SH-SY5Y (cell line): Measurements from ENCODE around the gene SORBS2.

Source experiments
- GATA2 ChIP-seq: IDR thresholded peaks from 2 replicates; pipeline ENCODE4 v1.6.1; 2011; ENCODE audit warnings: mild to moderate bottlenecking, low read depth, low read length
- GATA3 ChIP-seq: IDR thresholded peaks from 2 replicates; pipeline ENCODE4 v1.6.1; 2011; ENCODE audit warnings: low read depth, mild to moderate bottlenecking, low read length, moderate library complexity

Gene SORBS2

GRCh38 chr4:185734930-185735329, 77.1 kb downstream of the SORBS2 start:
- no peak for TF ChIP-seq GATA3
- no peak for TF ChIP-seq GATA2

GRCh38 chr4:185734214-185734613, 77.8 kb downstream of the SORBS2 start:
- TF ChIP-seq GATA3 (no peak), GATA2 (no peak)

GRCh38 chr4:185730849-185731608, 81.0 kb downstream of the SORBS2 start:
- TF ChIP-seq GATA3, result no peak
- TF ChIP-seq GATA2, result no peak

GRCh38 chr4:185730387-185730786, 81.6 kb downstream of the SORBS2 start:
- TF ChIP-seq GATA2, result no peak
- no peak for TF ChIP-seq GATA3

GRCh38 chr4:185729391-185729804, 82.6 kb downstream of the SORBS2 start:
- TF ChIP-seq GATA2 (no peak), GATA3 (no peak)

GRCh38 chr4:185728893-185729292, 83.1 kb downstream of the SORBS2 start:
- TF ChIP-seq GATA2 (no peak), GATA3 (no peak)

GRCh38 chr4:185726931-185727330, 85.1 kb downstream of the SORBS2 start:
- TF ChIP-seq GATA3 (no peak), GATA2 (no peak)

GRCh38 chr4:185723631-185724260, 88.2 kb downstream of the SORBS2 start:
- no peak for TF ChIP-seq GATA3
- TF ChIP-seq GATA2, result no peak

GRCh38 chr4:185722029-185722316, 90.0 kb downstream of the SORBS2 start:
- TF ChIP-seq GATA3, result no peak
- TF ChIP-seq GATA2, result no peak

- TF ChIP-seq GATA3 (no peak), GATA2 (no peak)
These were observed 90.6 kb downstream of the SORBS2 start for GRCh38 chr4:185721190-185722028.

- TF ChIP-seq GATA3 (no peak), GATA2 (no peak)
These were observed 92.5 kb downstream of the SORBS2 start for GRCh38 chr4:185719500-185719858.

GRCh38 chr4:185718578-185719499, 93.2 kb downstream of the SORBS2 start:
- no peak for TF ChIP-seq GATA3
- no peak for TF ChIP-seq GATA2

GRCh38 chr4:185717377-185717741, 94.6 kb downstream of the SORBS2 start:
- TF ChIP-seq GATA2 (no peak), GATA3 (no peak)

- TF ChIP-seq GATA2 (no peak), GATA3 (no peak)
These were observed 95.2 kb downstream of the SORBS2 start for GRCh38 chr4:185716577-185717376.
